ENCODE results near the gene PSMD14.

PSMD14 gene

DNA sequence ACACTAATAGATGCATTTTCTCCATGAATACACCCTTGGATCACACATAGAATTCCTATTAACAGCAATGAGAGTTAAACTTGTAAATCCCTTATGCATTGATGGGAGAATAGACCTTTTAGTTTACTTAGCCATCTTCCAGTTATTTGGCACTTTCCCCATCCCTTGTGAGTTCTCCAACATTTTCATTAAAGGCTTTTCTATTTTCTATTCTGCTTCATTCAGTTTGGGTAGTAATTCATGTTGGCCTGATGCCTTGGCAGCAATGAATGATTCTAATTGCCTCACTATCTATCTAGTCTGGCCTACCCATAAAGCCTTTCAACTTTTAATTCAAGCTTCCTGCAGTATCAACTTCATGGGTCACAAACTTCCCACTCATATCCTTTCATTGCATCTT lies 140.2 kb downstream of the PSMD14 start:
- Mint-ChIP-seq H3K36me3 (ENCODE audit: low read depth) (no peaks in the 10 kb centered on the region), H3K4me1 (no peaks in the 10 kb centered on the region), H3K4me3 (no peak overlapping the region), H3K27ac (no peak overlapping the region), H3K9me3 (no peaks in the 10 kb centered on the region), H3K27me3 (ENCODE audit: low read depth, poor library complexity) (peaks cover 13% of the 10 kb centered on the region)
- TF ChIP-seq, protein P1, sequence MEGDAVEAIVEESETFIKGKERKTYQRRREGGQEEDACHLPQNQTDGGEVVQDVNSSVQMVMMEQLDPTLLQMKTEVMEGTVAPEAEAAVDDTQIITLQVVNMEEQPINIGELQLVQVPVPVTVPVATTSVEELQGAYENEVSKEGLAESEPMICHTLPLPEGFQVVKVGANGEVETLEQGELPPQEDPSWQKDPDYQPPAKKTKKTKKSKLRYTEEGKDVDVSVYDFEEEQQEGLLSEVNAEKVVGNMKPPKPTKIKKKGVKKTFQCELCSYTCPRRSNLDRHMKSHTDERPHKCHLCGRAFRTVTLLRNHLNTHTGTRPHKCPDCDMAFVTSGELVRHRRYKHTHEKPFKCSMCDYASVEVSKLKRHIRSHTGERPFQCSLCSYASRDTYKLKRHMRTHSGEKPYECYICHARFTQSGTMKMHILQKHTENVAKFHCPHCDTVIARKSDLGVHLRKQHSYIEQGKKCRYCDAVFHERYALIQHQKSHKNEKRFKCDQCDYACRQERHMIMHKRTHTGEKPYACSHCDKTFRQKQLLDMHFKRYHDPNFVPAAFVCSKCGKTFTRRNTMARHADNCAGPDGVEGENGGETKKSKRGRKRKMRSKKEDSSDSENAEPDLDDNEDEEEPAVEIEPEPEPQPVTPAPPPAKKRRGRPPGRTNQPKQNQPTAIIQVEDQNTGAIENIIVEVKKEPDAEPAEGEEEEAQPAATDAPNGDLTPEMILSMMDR (IDR thresholded peaks at IDR 0.05), result no peak
- DNase-seq, result no peak
